ENCODE results near the gene FOXI1.

DNA sequence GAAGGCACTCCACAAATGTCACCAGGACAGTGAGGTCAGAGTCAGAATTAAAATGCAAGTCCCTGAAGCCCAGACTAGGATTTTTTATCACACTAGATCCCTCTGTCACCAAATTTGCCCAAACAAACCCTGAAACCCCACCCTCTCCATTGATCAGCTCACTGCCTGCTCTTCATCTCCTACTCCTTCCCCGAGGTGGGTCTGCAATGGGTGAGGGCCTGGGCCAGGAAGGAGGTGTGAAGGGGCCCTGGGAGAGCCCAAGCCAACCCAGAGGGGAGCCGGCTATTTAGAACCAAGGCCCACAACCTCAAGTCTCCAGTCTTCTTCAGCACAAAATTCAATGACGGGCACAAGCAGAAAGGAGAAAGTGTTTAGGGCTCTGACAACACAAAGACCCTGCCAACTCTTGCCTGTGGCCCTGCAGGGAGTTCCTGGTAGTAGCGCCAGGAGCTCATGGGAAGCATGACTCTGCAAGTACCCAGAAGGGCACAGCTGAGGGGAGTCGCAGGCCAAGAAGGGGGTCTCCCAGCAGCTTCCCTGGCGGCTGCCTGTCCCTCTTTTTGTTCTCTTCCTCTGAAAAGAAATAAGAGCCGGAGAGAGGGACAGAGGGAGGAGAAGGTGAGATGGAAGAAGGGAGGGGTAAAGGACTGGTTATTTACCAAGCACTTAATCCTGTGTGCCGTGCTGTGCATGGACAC is 5.5 kb downstream of the FOXI1 start:
- TF ChIP-seq EZH2 (IDR thresholded peaks at IDR 0.05) (no peak), FOXP2 (optimal IDR thresholded peaks at IDR 0.05; ENCODE audit: control extremely low read depth, extremely low read length, insufficient read depth) (no peak), POLR2AphosphoS5 (IDR thresholded peaks at IDR 0.05; ENCODE audit: borderline replicate concordance, low read depth, low read length) (no peak)

Data from SK-N-MC (cell line).